Common myeloid progenitor, CD34-positive (primary cell): ENCODE measurements around the gene LAMTOR5.

Experiments
- CTCF ChIA-PET: fragments of 350-600 bp; sonication (Branson Sonifier 250); formaldehyde crosslinking; loops from one replicate; lab custom pipeline; 2021; ENCODE audit warnings: antibody characterized with exemption; lab: Charles Lee
- POLR2A ChIA-PET: fragments of 350-600 bp; sonication (Branson Sonifier 250); formaldehyde crosslinking; loops from one replicate; lab custom pipeline; 2021; ENCODE audit warnings: antibody characterized with exemption; lab: Charles Lee
- DNase-seq, 3 donors: peaks; one replicate each; pipeline versions ENCODE4 v3.0.0 to v3.0.0-alpha.2; 2013
- H3K27ac ChIP-seq, 2 experiments: 1 replicate in 1 of 2; 2 replicates in 1 of 2; pipeline ENCODE4 v1.7.0; 2013; ENCODE audit warnings: inconsistent platforms in 2 of 2, low read length in 2 of 2, mild to moderate bottlenecking in 2 of 2, low read depth in 1 of 2, moderate library complexity in 1 of 2; ENCODE audit not compliant: severe bottlenecking in 2 of 2, insufficient read depth in 1 of 2, poor library complexity in 1 of 2
- H3K27me3 ChIP-seq, 5 experiments: replicated peaks in 2 of 5; 1 replicate in 3 of 5; 2 replicates in 2 of 5; pipeline versions ENCODE4 v1.6.1 to v1.7.0; 2013; ENCODE audit warnings: low read length in 4 of 5, mild to moderate bottlenecking in 2 of 5, moderate library complexity in 2 of 5, inconsistent platforms in 1 of 5; ENCODE audit not compliant: insufficient read depth in 5 of 5, control insufficient read depth in 4 of 5
- H3K36me3 ChIP-seq, 4 experiments: 1 replicate in 2 of 4; 2 replicates in 2 of 4; pipeline versions ENCODE4 v1.6.1 to v1.7.0; 2013; ENCODE audit warnings: low read length in 3 of 4, control low read depth in 1 of 4, mild to moderate bottlenecking in 1 of 4; ENCODE audit not compliant: control insufficient read depth in 4 of 4, insufficient read depth in 4 of 4
- H3K4me1 ChIP-seq, 4 experiments: 1 replicate in 3 of 4; 2 replicates in 1 of 4; pipeline versions ENCODE4 v1.6.1 to v1.7.1; 2013; ENCODE audit warnings: low read length in 3 of 4, mild to moderate bottlenecking in 3 of 4, control low read depth in 1 of 4, inconsistent platforms in 1 of 4, moderate library complexity in 1 of 4; ENCODE audit not compliant: control insufficient read depth in 4 of 4, insufficient read depth in 4 of 4; ENCODE audit errors: control extremely low read depth in 1 of 4
- H3K4me3 ChIP-seq, 7 experiments: 1 replicate in 4 of 7; 2 replicates in 3 of 7; pipeline versions ENCODE4 v1.5.1 to v1.7.0; 2013; ENCODE audit warnings: mild to moderate bottlenecking in 7 of 7, low read length in 6 of 7, moderate library complexity in 6 of 7, inconsistent platforms in 2 of 7, low read depth in 2 of 7, control low read depth in 1 of 7; ENCODE audit not compliant: insufficient read depth in 4 of 7, control insufficient read depth in 1 of 7; ENCODE audit errors: extremely low read depth in 1 of 7
- H3K9me3 ChIP-seq, 5 experiments: 1 replicate in 4 of 5; 2 replicates in 1 of 5; pipeline versions ENCODE4 v1.6.1 to v1.7.1; 2013; ENCODE audit warnings: low read length in 4 of 5, mild to moderate bottlenecking in 2 of 5, inconsistent platforms in 1 of 5, low read depth in 1 of 5, moderate library complexity in 1 of 5; ENCODE audit not compliant: control insufficient read depth in 4 of 5, insufficient read depth in 2 of 5; ENCODE audit errors: control extremely low read depth in 1 of 5
- WGBS: methylation state at CpG from one replicate; pipeline ENCODE4 v1.1.5; 2013; ENCODE audit not compliant: insufficient coverage; 5-methylcytosine and 5-hydroxymethylcytosine counted together

Gene LAMTOR5

DNA sequence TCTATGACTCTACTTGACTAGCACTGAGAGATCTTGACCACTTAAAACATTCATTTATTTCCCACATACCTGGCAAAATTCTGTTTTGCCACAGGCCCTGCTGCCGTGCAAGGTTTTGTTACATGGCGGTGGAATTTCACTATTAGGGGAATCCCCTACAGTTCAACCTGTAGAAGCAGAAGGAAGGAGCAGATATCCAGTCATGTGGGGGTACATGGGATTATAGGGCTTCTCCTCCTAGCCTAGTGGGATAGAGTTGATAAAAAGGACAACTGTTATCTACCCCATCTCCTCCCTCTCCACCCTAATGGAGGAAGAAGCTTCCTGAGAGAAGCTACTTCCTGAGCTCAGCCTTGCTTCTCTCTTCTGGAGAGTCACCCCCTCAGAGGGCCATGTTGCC is 25.7 kb upstream of the LAMTOR5 start:
- H3K4me1 ChIP-seq = peaks cover 0 to 30% (median 22%) of the 10 kb centered on the region in 4 experiments
- no peaks in the 10 kb centered on the region for H3K9me3 ChIP-seq
- H3K27ac ChIP-seq = no peak overlapping the region
- peak in 2 of 3 donors; percentile 27 to 32 for DNase-seq
- CTCF ChIA-PET = interaction anchor here (1.2 to 7.1 kb wide), 7 partner anchors 10 to 63 kb away, joined by 5 to 83 read pairs (median 8); partner anchors contain the start of gene LAMTOR5
- no peak overlapping the region for H3K4me3 ChIP-seq
- no peaks in the 10 kb centered on the region for H3K27me3 ChIP-seq
- POLR2A ChIA-PET = no interaction called here
- H3K36me3 ChIP-seq = no peaks in the 10 kb centered on the region
- no CpG with 5 or more reads among the region's 2 CpGs for WGBS

DNA sequence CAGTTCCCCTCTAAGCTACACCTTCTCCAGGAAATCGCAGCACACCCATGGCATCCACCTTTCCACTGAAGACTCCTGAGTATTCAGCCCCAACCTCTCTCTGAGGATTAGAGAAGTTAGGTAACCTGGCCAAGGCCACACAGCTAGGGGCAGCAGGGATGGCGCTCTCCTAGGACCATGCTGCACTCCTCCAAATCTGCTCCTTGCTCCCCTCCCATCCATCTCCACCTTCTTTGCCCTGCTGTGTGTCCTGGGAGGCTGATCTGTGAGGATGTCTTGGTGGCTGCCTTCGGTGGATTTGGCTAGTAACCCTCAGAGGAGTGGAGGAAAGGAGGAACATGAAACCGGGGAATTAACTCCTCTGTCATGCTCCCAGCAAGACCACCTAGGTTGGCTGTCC is 23.4 kb upstream of the LAMTOR5 start:
- CTCF ChIA-PET = interaction anchor here (0.9 to 5.7 kb wide), 6 partner anchors 8 to 92 kb away, joined by 3 to 44 read pairs (median 4); partner anchors contain the start of gene RBM15

GRCh38 chr1:110430366-110430765 is 22.9 kb upstream of the LAMTOR5 start:
- ChIA-PET CTCF (interaction anchor here (0.9 to 5.7 kb wide), 8 partner anchors 10 to 227 kb away, joined by 3 to 44 read pairs (median 4); partner anchors contain the start of gene RBM15), POLR2A (no interaction called here)
- no peak overlapping the region for H3K4me3 ChIP-seq
- WGBS = 97% methylated on average over 5 of the region's 6 CpGs
- no peaks in the 10 kb centered on the region for H3K27me3 ChIP-seq
- H3K27ac ChIP-seq = no peak overlapping the region
- peaks cover 0 to 42% (median 35%) of the 10 kb centered on the region in 4 experiments for H3K4me1 ChIP-seq
- H3K9me3 ChIP-seq = no peaks in the 10 kb centered on the region
- no peak for DNase-seq
- no peaks in the 10 kb centered on the region for H3K36me3 ChIP-seq

More for the DNA sequence above, 23.4 kb upstream of the LAMTOR5 start:
- H3K4me1 ChIP-seq = peaks cover 0 to 40% (median 32%) of the 10 kb centered on the region in 4 experiments
- H3K4me3 ChIP-seq = no peak overlapping the region
- 83% methylated on average over 1 of the region's 4 CpGs for WGBS
- H3K36me3 ChIP-seq = no peaks in the 10 kb centered on the region
- H3K9me3 ChIP-seq = no peaks in the 10 kb centered on the region
- POLR2A ChIA-PET = no interaction called here
- H3K27me3 ChIP-seq = no peaks in the 10 kb centered on the region
- no peak for DNase-seq
- H3K27ac ChIP-seq = no peak overlapping the region

GRCh38 chr1:110428946-110429345 is 21.5 kb upstream of the LAMTOR5 start:
- Histone ChIP-seq H3K4me1 (peaks cover 0 to 36% (median 27%) of the 10 kb centered on the region in 4 experiments), H3K27ac (no peak overlapping the region), H3K9me3 (no peaks in the 10 kb centered on the region), H3K27me3 (no peaks in the 10 kb centered on the region), H3K36me3 (no peaks in the 10 kb centered on the region), H3K4me3 (no peak overlapping the region)
- no peak for DNase-seq
- WGBS = 90% methylated on average over 4 of the region's 4 CpGs
- ChIA-PET CTCF (interaction anchor here (0.7 to 5.7 kb wide), 6 partner anchors 10 to 226 kb away, joined by 4 to 44 read pairs (median 8); no protein-coding TSS in a partner anchor), POLR2A (no interaction called here)

DNA sequence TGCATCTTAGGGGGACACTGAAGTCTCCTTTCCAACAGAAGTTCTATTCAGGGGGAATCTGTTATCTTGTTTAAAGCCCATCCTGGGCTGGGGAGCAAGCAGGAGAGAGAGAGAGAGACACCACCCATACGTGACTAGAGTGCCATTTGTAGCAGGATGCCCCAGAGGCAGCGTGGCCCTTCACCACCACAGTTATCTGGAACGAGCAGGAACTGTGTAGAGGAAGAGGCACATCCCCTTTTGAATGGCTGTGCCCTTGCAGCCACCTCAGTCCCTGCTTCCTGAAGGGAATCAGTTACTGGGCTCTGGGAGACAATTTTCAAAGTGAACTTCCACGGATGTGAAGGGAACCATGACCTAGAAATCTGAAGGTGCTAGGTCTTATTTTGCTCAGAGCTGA is 19.4 kb upstream of the LAMTOR5 start:
- Histone ChIP-seq H3K27ac (no peak overlapping the region), H3K27me3 (no peaks in the 10 kb centered on the region), H3K4me3 (peak overlapping the region in 1 of 7 experiments; percentile 24), H3K9me3 (peaks cover 0 to 1% (median 0%) of the 10 kb centered on the region in 5 experiments), H3K4me1 (peaks cover 0 to 26% (median 18%) of the 10 kb centered on the region in 4 experiments), H3K36me3 (no peaks in the 10 kb centered on the region)
- peak; percentile 53 to 82 (median 68) for DNase-seq
- 0% methylated on average over 3 of the region's 4 CpGs for WGBS
- POLR2A ChIA-PET = no interaction called here
- CTCF ChIA-PET = interaction anchor here (0.7 to 19.7 kb wide), 4 partner anchors 11 to 196 kb away, joined by 3 to 494 read pairs (median 8); partner anchors contain the start of gene PROK1

GRCh38 chr1:110425612-110426152 is 18.2 kb upstream of the LAMTOR5 start:
- H3K4me3 ChIP-seq = no peak overlapping the region
- peaks cover 0 to 23% (median 18%) of the 10 kb centered on the region in 4 experiments for H3K4me1 ChIP-seq
- H3K27me3 ChIP-seq = no peaks in the 10 kb centered on the region
- 83% methylated on average over 9 of the region's 9 CpGs for WGBS
- no peak overlapping the region for H3K27ac ChIP-seq
- POLR2A ChIA-PET = interaction anchor here (1.2 kb wide), 1 partner anchor 11 kb away, joined by 3 read pairs; no protein-coding TSS in a partner anchor
- CTCF ChIA-PET = interaction anchor here (0.6 to 19.7 kb wide), 7 partner anchors 9 to 510 kb away, joined by 3 to 494 read pairs (median 5); partner anchors contain the start of gene PROK1
- DNase-seq = no peak
- H3K9me3 ChIP-seq = peaks cover 3 to 9% (median 3%) of the 10 kb centered on the region in 5 experiments
- H3K36me3 ChIP-seq = no peaks in the 10 kb centered on the region
